A549 (cell line): ENCODE results near the gene OGFOD2. TPM values are rescaled to one million over a fixed set of nuclear protein-coding genes. Genes with fewer than 3 reads are reported as not detected.

Experiments used
- ATAC-seq, 2 experiments: fragments of 200-7000 bp in 1 of 2; fragments of >200 bp in 1 of 2; cut with Nextera tagmentation in 1 of 2; cut with Tn5 transposase in 1 of 2; 3 replicates each; pipeline versions ENCODE4 v1.8.0 to v1.9.1; 2018 to 2020; ENCODE audit warnings: mild to moderate bottlenecking in 1 of 2, moderate library complexity in 1 of 2
- CTCF ChIA-PET: fragments of 300-600 bp; sonication (Branson Sonifier 250); formaldehyde crosslinking; extraction: SDS; loops from one replicate; lab custom pipeline; 2021; ENCODE audit warnings: antibody characterized with exemption, inconsistent platforms; lab: Yijun Ruan, JAX
- POLR2A ChIA-PET: fragments of 350-600 bp; formaldehyde crosslinking; extraction: SDS; loops from one replicate; lab custom pipeline; 2021; ENCODE audit warnings: antibody characterized with exemption, inconsistent platforms; lab: Yijun Ruan, JAX
- DNase-seq, 2 experiments: peaks; one replicate each; pipeline versions ENCODE4 v3.0.0 to v3.0.0-alpha.2; 2011 to 2016; ENCODE audit warnings: low read depth in 1 of 2, low spot score in 1 of 2
- FAIRE-seq: peaks from 2 replicates; lab custom pipeline; 2011; peaks lifted over from hg19 to GRCh38; lab: Jason Lieb, UNC
- H3K27ac ChIP-seq, 2 experiments: fragments of >200 bp; sonication (Bioruptor Twin); formaldehyde crosslinking; 3 replicates each; pipeline ENCODE4 v1.5.1; 2016 to 2017
- H3K4me1 ChIP-seq: fragments of >200 bp; sonication (Bioruptor Twin); formaldehyde crosslinking; 3 replicates; pipeline ENCODE4 v1.6.1; 2016
- H3K4me2 ChIP-seq: fragments of >200 bp; sonication (Bioruptor Twin); formaldehyde crosslinking; 3 replicates; pipeline ENCODE4 v1.6.1; 2016
- H3K4me3 ChIP-seq: fragments of >200 bp; sonication (Bioruptor Twin); formaldehyde crosslinking; 3 replicates; pipeline ENCODE4 v1.5.1; 2016
- H3K9me3 ChIP-seq: fragments of >200 bp; sonication (Bioruptor Twin); formaldehyde crosslinking; 3 replicates; pipeline ENCODE4 v1.6.1; 2016
- ATOH8 ChIP-seq: fragments of 250-450 bp; sonication (Bioruptor Pico); IDR thresholded peaks from 2 replicates; pipeline ENCODE4 v1.5.0; 2020; ENCODE audit warnings: low read depth, mild to moderate bottlenecking, moderate library complexity
- CHD4 ChIP-seq: fragments of 200-600 bp; sonication (generic); IDR thresholded peaks from 2 replicates; pipeline ENCODE4 v1.6.1; 2016; ENCODE audit warnings: antibody characterized with exemption, mild to moderate bottlenecking, borderline replicate concordance
- EHMT2 ChIP-seq: fragments of 200-600 bp; sonication (generic); IDR thresholded peaks from 2 replicates; pipeline ENCODE4 v1.6.1; 2016; ENCODE audit warnings: antibody characterized with exemption, low read depth, mild to moderate bottlenecking, moderate library complexity
- ESRRA ChIP-seq: fragments of 150-350 bp; IDR thresholded peaks from 2 replicates; pipeline ENCODE4 v1.6.1; 2014; ENCODE audit warnings: mild to moderate bottlenecking, low read length, borderline replicate concordance
- FOSB ChIP-seq: fragments of 250-450 bp; sonication (Bioruptor Pico); IDR thresholded peaks from 2 replicates; pipeline ENCODE4 v1.5.0; 2020; ENCODE audit warnings: mild to moderate bottlenecking, moderate library complexity
- FOSL2 ChIP-seq, 2 experiments: fragments of 450-650 bp in 1 of 2; fragments of >200 bp in 1 of 2; sonication (Bioruptor Twin) in 1 of 2; formaldehyde crosslinking; IDR thresholded peaks; 2 replicates each; pipeline versions ENCODE4 v1.5.0 to v1.6.1; 2016 to 2020; ENCODE audit warnings: mild to moderate bottlenecking in 1 of 2, moderate library complexity in 1 of 2
- FOXS1 ChIP-seq: fragments of 250-450 bp; sonication (Bioruptor Pico); IDR thresholded peaks from 2 replicates; pipeline ENCODE4 v1.5.0; 2020; ENCODE audit warnings: mild to moderate bottlenecking, moderate library complexity
- HES2 ChIP-seq: fragments of >200 bp; sonication (Bioruptor Twin); formaldehyde crosslinking; IDR thresholded peaks from 2 replicates; pipeline ENCODE4 v1.6.1; 2016
- HOXB5 ChIP-seq: fragments of 250-450 bp; sonication (Bioruptor Pico); IDR thresholded peaks from 2 replicates; pipeline ENCODE4 v1.5.0; 2020; ENCODE audit warnings: mild to moderate bottlenecking, moderate library complexity
- JUN ChIP-seq, 2 experiments: fragments of >200 bp; sonication (Bioruptor Twin); formaldehyde crosslinking; IDR thresholded peaks; 2 replicates in 1 of 2; 3 replicates in 1 of 2; pipeline ENCODE4 v1.6.1; 2016 to 2017
- JUNB ChIP-seq: fragments of >200 bp; sonication (Bioruptor Twin); formaldehyde crosslinking; IDR thresholded peaks from 2 replicates; pipeline ENCODE4 v1.6.1; 2016
- MAFK ChIP-seq: fragments of 450-650 bp; IDR thresholded peaks from 2 replicates; pipeline ENCODE4 v1.6.1; 2014; ENCODE audit not compliant: partially characterized antibody
- MAX ChIP-seq: IDR thresholded peaks from 2 replicates; pipeline ENCODE4 v1.6.1; 2012
- MAZ ChIP-seq: fragments of 150-350 bp; IDR thresholded peaks from 2 replicates; pipeline ENCODE4 v1.6.1; 2014; ENCODE audit warnings: antibody characterized with exemption, low read depth, low read length, borderline replicate concordance
- NFE2L2 ChIP-seq: fragments of 150-350 bp; conservative IDR thresholded peaks from 2 replicates; pipeline ENCODE4 v1.6.1; 2014; ENCODE audit warnings: low read length
- RAD21 ChIP-seq, 2 experiments: fragments of >200 bp in 1 of 2; sonication (Bioruptor Twin) in 1 of 2; formaldehyde crosslinking in 1 of 2; IDR thresholded peaks in 1 of 2; conservative IDR thresholded peaks in 1 of 2; 2 replicates in 1 of 2; 3 replicates in 1 of 2; pipeline ENCODE4 v1.6.1; 2012 to 2018; ENCODE audit warnings: inconsistent platforms in 1 of 2
- RARB ChIP-seq: fragments of 250-450 bp; sonication (Bioruptor Pico); IDR thresholded peaks from 2 replicates; pipeline ENCODE4 v1.8.0; 2021; ENCODE audit warnings: mild to moderate bottlenecking, moderate library complexity
- SMC3 ChIP-seq: fragments of >200 bp; sonication (Bioruptor Twin); formaldehyde crosslinking; IDR thresholded peaks from 3 replicates; pipeline ENCODE4 v1.6.1; 2018; ENCODE audit warnings: inconsistent platforms
- ZNF302 ChIP-seq: fragments of 250-450 bp; sonication (Bioruptor Pico); IDR thresholded peaks from 2 replicates; pipeline ENCODE4 v1.9.0; 2021; ENCODE audit warnings: inconsistent platforms, mild to moderate bottlenecking, moderate library complexity
- ZSCAN20 ChIP-seq: fragments of 250-450 bp; sonication (Bioruptor Pico); IDR thresholded peaks from 2 replicates; pipeline ENCODE4 v1.8.0; 2022; ENCODE audit warnings: mild to moderate bottlenecking, moderate library complexity
- WGBS: methylation state at CpG from one replicate; pipeline ENCODE4 v1.1.6; 2017; ENCODE audit errors: missing lambda C conversion rate; 5-methylcytosine and 5-hydroxymethylcytosine counted together
- polyA plus RNA-seq, 4 experiments: library from polyadenylated mRNA; depleted of rRNA in 3 of 4; stranded (reverse); fragments of >200 nt; fragmentation: RNase III in 1 of 4; extraction: RNeasy Plus Mini Kit Qiagen cat#74134 plus additional on column Dnase treatment in 1 of 4; gene quantifications; 2 replicates in 3 of 4; 3 replicates in 1 of 4; pipeline ENCODE4 v1.2.3, GENCODE V29; 2011 to 2017
- TF ChIP-seq, protein P1 (sequence below): fragments of >200 bp; sonication (Bioruptor Twin); formaldehyde crosslinking; IDR thresholded peaks from 3 replicates; pipeline ENCODE4 v1.6.1; 2016
- TF ChIP-seq, protein P2 (sequence below): fragments of 450-650 bp; IDR thresholded peaks from 2 replicates; pipeline ENCODE4 v1.6.1; 2014; ENCODE audit warnings: antibody characterized with exemption
- TF ChIP-seq, protein P3 (sequence below): fragments of >200 bp; sonication (Bioruptor Twin); formaldehyde crosslinking; IDR thresholded peaks from 3 replicates; pipeline ENCODE4 v1.5.1; 2016

Gene OGFOD2
- polyA plus RNA-seq, 2 of the 4 experiments (the other 2 are of a cell fraction), result 11.0 to 18.2 TPM

GRCh38 chr12:122949816-122950675 lies 25.0 kb upstream of the OGFOD2 start (continued):
- no peak for TF ChIP-seq MAFK
- TF ChIP-seq NFE2L2, result no peak
- TF ChIP-seq JUNB, result no peak
- no peak for TF ChIP-seq FOXS1
- no peak for TF ChIP-seq ATOH8 (CRISPR knock-in tag)
- no peak for TF ChIP-seq RAD21 (conservative IDR thresholded peaks at IDR 0.05 in 1 of 2, IDR thresholded peaks at IDR 0.05 in 1 of 2)
- TF ChIP-seq, protein P1, sequence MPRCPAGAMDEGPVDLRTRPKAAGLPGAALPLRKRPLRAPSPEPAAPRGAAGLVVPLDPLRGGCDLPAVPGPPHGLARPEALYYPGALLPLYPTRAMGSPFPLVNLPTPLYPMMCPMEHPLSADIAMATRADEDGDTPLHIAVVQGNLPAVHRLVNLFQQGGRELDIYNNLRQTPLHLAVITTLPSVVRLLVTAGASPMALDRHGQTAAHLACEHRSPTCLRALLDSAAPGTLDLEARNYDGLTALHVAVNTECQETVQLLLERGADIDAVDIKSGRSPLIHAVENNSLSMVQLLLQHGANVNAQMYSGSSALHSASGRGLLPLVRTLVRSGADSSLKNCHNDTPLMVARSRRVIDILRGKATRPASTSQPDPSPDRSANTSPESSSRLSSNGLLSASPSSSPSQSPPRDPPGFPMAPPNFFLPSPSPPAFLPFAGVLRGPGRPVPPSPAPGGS, result no peak

GRCh38 chr12:122951406-122951805 lies 23.6 kb upstream of the OGFOD2 start:
- ATAC-seq, result peak in 1 of 2 experiments; percentile 34; a peak in 3 of 6 replicates
- Histone ChIP-seq H3K4me3 (no peak overlapping the region), H3K4me1 (peaks cover 33% of the 10 kb centered on the region)
- 45% methylated on average over 9 of the region's 9 CpGs for WGBS
- peak in 1 of 2 experiments; percentile 64 for DNase-seq
- ChIA-PET POLR2A (no interaction called here), CTCF (interaction anchor here (0.7 to 25.9 kb wide), 16 partner anchors 12 to 312 kb away, joined by 3 to 522 read pairs (median 6); partner anchors contain the start of gene ABCB9)
- peak; percentile 69 for TF ChIP-seq MAX
- TF ChIP-seq CHD4, result no peak
- TF ChIP-seq, protein P2, sequence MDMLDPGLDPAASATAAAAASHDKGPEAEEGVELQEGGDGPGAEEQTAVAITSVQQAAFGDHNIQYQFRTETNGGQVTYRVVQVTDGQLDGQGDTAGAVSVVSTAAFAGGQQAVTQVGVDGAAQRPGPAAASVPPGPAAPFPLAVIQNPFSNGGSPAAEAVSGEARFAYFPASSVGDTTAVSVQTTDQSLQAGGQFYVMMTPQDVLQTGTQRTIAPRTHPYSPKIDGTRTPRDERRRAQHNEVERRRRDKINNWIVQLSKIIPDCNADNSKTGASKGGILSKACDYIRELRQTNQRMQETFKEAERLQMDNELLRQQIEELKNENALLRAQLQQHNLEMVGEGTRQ, result no peak
- TF ChIP-seq FOSL2 (IDR thresholded peaks at IDR 0.05), result no peak
- peak; percentile 39; the same call in 1 of the 2 replicates for TF ChIP-seq FOSL2 (CRISPR knock-in tag; IDR thresholded peaks at IDR 0.05)
- 0 out of 2 replicates have a peak, but pooled peaks have one; percentile 25 for TF ChIP-seq JUNB
- TF ChIP-seq, all 56 proteins: peak for 3
- H3K4me2 ChIP-seq, result peak overlapping the region; percentile 45
- no peak for FAIRE-seq
- H3K9me3 ChIP-seq, result no peaks in the 10 kb centered on the region
- peak overlapping the region; percentile 57 to 72; a peak in 5 of 6 replicates for H3K27ac ChIP-seq

DNA sequence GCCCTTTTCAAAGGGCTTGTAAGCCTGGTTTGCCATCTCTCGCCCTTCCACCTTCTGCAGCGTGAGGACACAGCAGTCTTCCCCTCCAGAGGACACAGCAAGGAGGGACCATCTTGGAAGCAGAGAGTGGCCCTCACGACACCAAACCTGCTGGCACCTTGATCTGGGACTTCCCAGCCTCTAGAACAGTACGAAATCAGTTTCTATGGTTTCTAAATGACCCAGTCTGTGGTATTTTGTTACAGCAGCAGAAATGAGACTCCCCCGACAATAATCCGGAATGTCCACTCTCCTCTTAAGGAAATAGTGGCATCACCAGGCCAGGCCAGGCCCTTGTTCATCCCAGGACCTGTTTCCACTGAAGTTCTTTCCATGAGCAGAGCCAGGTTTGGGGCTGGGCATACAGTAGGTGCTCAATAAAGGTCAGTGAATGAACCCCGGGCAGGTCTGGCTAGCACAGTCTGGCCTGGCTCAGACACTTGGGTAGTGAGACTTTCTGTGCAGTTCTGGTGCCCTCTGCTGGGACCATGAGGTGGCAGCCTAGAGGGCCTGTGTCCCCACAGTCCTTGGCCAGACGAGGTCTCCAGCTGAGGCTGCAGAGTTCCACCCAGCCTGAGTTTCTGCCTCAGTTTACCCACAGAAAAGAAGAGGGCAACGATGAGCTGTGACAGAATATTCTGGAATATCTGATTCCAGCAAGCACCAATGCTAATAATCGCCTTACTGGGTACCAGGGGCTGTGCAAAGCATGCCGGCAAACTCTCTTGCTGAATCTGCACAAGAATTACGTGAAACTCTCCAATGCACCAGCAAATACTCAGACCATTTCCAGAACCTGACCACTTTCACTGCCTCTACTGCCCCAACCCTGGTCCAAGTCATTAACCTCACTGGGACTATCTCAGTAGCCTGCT lies 22.8 kb upstream of the OGFOD2 start:
- ATAC-seq, result peak; percentile 95 to 98
- H3K4me2 ChIP-seq, result peak overlapping the region; percentile 45
- H3K9me3 ChIP-seq, result no peaks in the 10 kb centered on the region
- H3K27ac ChIP-seq, result peak overlapping the region; percentile 57 to 72; a peak in 5 of 6 replicates
- FAIRE-seq, result peak; percentile 78
- H3K4me3 ChIP-seq, result no peak overlapping the region
- DNase-seq, result peak; percentile 79 to 87
- ChIA-PET POLR2A (interaction anchor here (0.8 kb wide), 1 partner anchor 280 kb away, joined by 4 read pairs; the partner anchor contains the start of gene MPHOSPH9), CTCF (interaction anchor here (0.6 to 25.9 kb wide), 43 partner anchors 9 to 315 kb away, joined by 3 to 522 read pairs (median 5); partner anchors contain the start of genes ABCB9 and ARL6IP4)
- peaks cover 25% of the 10 kb centered on the region for H3K4me1 ChIP-seq
- 55% methylated on average over 12 of the region's 12 CpGs for WGBS
- TF ChIP-seq FOSB (CRISPR knock-in tag), result no peak
- no peak for TF ChIP-seq JUN (IDR thresholded peaks at IDR 0.05)
- TF ChIP-seq EHMT2, result no peak
- TF ChIP-seq HOXB5, result no peak
- no peak for TF ChIP-seq RARB (CRISPR knock-in tag)
- no peak for TF ChIP-seq ZNF302 (CRISPR knock-in tag)
- no peak for TF ChIP-seq HES2
- peak; percentile 98 for TF ChIP-seq SMC3
- no peak for TF ChIP-seq ZSCAN20 (CRISPR knock-in tag)
- TF ChIP-seq, protein P2, result no peak
- TF ChIP-seq, protein P3, sequence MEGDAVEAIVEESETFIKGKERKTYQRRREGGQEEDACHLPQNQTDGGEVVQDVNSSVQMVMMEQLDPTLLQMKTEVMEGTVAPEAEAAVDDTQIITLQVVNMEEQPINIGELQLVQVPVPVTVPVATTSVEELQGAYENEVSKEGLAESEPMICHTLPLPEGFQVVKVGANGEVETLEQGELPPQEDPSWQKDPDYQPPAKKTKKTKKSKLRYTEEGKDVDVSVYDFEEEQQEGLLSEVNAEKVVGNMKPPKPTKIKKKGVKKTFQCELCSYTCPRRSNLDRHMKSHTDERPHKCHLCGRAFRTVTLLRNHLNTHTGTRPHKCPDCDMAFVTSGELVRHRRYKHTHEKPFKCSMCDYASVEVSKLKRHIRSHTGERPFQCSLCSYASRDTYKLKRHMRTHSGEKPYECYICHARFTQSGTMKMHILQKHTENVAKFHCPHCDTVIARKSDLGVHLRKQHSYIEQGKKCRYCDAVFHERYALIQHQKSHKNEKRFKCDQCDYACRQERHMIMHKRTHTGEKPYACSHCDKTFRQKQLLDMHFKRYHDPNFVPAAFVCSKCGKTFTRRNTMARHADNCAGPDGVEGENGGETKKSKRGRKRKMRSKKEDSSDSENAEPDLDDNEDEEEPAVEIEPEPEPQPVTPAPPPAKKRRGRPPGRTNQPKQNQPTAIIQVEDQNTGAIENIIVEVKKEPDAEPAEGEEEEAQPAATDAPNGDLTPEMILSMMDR, result peak; percentile 93
- no peak for TF ChIP-seq ESRRA
- TF ChIP-seq MAZ, result no peak
